ENCODE measurements around the gene RNF169.

DNA sequence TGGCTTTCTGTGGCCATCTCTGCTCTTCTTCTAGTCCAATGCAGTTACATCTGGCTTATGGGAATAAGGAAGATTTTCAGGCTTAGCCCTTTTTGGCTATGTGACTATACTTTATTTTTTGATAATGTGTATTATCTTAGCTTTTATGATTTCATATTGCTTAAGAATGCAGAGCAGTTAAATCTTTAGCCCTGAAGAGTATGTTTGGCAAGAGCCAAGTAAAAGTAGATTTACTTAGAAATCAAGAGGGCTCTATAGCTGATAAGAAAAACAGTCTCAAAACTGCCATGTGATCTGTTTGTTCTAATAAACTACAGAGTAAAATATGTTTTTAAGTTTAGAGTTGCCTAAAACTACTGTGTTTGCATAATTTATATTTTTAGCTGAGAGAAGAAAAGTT lies 61.2 kb downstream of the RNF169 start:
- TF ChIP-seq, protein P1, sequence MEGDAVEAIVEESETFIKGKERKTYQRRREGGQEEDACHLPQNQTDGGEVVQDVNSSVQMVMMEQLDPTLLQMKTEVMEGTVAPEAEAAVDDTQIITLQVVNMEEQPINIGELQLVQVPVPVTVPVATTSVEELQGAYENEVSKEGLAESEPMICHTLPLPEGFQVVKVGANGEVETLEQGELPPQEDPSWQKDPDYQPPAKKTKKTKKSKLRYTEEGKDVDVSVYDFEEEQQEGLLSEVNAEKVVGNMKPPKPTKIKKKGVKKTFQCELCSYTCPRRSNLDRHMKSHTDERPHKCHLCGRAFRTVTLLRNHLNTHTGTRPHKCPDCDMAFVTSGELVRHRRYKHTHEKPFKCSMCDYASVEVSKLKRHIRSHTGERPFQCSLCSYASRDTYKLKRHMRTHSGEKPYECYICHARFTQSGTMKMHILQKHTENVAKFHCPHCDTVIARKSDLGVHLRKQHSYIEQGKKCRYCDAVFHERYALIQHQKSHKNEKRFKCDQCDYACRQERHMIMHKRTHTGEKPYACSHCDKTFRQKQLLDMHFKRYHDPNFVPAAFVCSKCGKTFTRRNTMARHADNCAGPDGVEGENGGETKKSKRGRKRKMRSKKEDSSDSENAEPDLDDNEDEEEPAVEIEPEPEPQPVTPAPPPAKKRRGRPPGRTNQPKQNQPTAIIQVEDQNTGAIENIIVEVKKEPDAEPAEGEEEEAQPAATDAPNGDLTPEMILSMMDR (IDR thresholded peaks at IDR 0.05) = no peak
- TF ChIP-seq POLR2AphosphoS5 (IDR thresholded peaks at IDR 0.05; ENCODE audit: insufficient read depth in 1 of 2, low read depth in 1 of 2) = no peak
